ENCODE data around the gene SMTN. TPM values are rescaled to one million over a fixed set of nuclear protein-coding genes. Genes with fewer than 3 reads are reported as not detected.

Gene SMTN
- total and polyA plus RNA-seq, 4 donors = 10.1 to 47.3 (median 13.8) TPM

DNA sequence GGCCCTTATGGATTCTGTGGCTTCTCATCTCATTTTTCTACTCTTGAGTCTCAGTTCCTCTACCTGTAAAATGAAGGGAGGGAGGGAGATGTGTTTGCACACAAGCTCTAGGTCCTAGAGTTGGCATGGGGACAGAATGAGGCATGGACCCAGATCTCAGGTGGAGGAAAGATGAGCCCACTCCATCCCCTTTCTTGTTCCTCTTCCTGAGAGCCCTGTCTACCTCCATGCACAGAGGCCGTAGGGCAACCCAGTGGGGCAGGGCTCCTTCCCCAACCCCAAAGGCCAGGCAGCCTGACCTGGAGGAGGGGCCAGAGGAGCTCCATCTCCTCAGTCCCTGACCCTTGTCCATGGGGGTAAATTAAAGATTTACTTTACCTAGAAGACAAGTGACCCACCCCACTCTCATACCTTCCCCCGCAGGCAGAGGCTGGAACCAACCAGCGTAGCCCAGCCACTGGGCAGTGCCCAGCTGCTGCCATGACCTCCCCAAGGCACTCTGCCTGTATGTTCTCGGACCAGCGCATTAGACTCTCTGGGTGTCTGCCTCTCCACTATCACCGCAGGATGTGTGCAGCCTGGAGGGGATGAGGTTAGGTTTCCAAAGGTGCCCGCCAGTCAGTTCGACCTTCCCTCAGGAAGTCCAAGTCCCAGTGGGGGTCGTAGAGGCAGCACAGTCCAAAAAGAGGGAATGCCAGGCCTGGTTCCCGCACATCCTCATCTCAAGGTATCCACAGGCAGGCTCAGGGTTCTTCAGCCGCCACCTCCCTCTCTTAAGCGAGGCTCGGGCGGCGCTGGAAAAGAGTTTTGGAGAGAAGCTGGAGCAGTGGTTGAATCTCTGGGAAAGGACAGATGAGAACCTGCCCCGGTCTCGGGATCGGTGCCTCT, 3.0 kb downstream of the SMTN start:
- Histone ChIP-seq H3K27ac (ENCODE audit: low read depth in 1 of 2, low read length in 2 of 2) (peak overlapping the region; percentile 22 to 82), H3K27me3 (ENCODE audit: control insufficient read depth in 4 of 4, insufficient read depth in 4 of 4, low read length in 3 of 4) (no peaks in the 10 kb centered on the region), H3K9ac (ENCODE audit: low read depth in 1 of 2, low read length in 2 of 2) (peak overlapping the region; percentile 10 to 62), H3K9me3 (ENCODE audit: control insufficient read depth in 4 of 4, low read length in 3 of 4) (no peaks in the 10 kb centered on the region), H3K4me1 (ENCODE audit: control insufficient read depth in 4 of 4, insufficient read depth in 4 of 4, low read length in 3 of 4) (peaks cover 3 to 29% (median 15%) of the 10 kb centered on the region in 4 donors), H3K36me3 (ENCODE audit: control insufficient read depth in 4 of 4, insufficient read depth in 3 of 4, low read depth in 1 of 4, low read length in 3 of 4) (no peaks in the 10 kb centered on the region), H3K4me3 (ENCODE audit: low read depth in 1 of 3, low read length in 3 of 3) (peak overlapping the region; percentile 61 to 75 (median 67))
- TF ChIP-seq RXRA (IDR thresholded peaks at IDR 0.05) = no peak
- peak; percentile 92 for TF ChIP-seq YY1 (IDR thresholded peaks at IDR 0.05)
- no peak for DNase-seq (ENCODE audit: low spot score)
- 34% methylated on average over 18 of the region's 18 CpGs for WGBS

DNA sequence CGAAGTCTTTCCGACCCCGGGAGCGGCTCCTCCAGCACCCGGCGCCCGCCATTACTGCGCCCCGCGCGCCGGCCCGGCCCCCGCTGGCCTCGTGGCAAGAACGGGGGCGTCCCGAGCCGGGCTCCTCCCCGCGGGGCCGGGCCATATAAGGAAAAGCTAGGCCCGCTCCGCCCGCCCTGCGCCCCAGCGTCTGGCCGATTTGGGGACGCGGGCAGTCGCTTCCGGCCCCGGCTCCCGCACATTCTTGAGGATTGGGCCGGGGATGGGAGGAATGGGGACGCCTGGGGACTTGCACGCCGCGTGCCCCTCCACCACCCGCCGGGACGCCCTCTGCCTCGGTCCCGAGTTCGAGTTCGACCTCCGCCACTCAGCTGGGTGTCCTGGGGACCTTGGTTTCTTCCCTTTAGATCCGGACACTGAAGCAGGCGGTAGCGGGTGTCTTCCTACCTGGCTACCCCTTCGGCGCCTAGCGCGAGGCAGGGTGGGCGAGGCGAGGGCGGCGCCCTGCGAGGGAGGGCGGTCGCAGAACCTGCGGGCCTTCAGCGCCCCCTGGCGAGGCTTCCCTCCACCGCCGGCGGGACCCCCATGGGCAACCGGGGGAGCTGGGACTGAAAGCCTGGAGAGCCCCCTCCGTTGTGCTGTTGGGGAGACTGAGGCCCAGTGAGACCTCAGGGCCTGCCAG, 3.8 kb downstream of the SMTN start:
- Histone ChIP-seq H3K36me3 (ENCODE audit: control insufficient read depth in 4 of 4, insufficient read depth in 3 of 4, low read depth in 1 of 4, low read length in 3 of 4) (no peaks in the 10 kb centered on the region), H3K9ac (ENCODE audit: low read depth in 1 of 2, low read length in 2 of 2) (peak overlapping the region; percentile 36 to 76), H3K4me3 (ENCODE audit: low read depth in 1 of 3, low read length in 3 of 3) (peak overlapping the region; percentile 61 to 82 (median 75)), H3K4me1 (ENCODE audit: control insufficient read depth in 4 of 4, insufficient read depth in 4 of 4, low read length in 3 of 4) (peaks cover 3 to 29% (median 15%) of the 10 kb centered on the region in 4 donors), H3K27me3 (ENCODE audit: control insufficient read depth in 4 of 4, insufficient read depth in 4 of 4, low read length in 3 of 4) (no peaks in the 10 kb centered on the region), H3K9me3 (ENCODE audit: control insufficient read depth in 4 of 4, low read length in 3 of 4) (no peaks in the 10 kb centered on the region), H3K27ac (ENCODE audit: low read depth in 1 of 2, low read length in 2 of 2) (peak overlapping the region; percentile 22 to 82)
- 2% methylated on average over 69 of the region's 69 CpGs for WGBS
- DNase-seq (ENCODE audit: low spot score) = peak; percentile 85
- TF ChIP-seq RAD21 (IDR thresholded peaks at IDR 0.05) = peak; percentile 78 to 83
- TF ChIP-seq SP1 (IDR thresholded peaks at IDR 0.05) = no peak
- TF ChIP-seq RXRA (IDR thresholded peaks at IDR 0.05) = no peak
- TF ChIP-seq, protein P1, sequence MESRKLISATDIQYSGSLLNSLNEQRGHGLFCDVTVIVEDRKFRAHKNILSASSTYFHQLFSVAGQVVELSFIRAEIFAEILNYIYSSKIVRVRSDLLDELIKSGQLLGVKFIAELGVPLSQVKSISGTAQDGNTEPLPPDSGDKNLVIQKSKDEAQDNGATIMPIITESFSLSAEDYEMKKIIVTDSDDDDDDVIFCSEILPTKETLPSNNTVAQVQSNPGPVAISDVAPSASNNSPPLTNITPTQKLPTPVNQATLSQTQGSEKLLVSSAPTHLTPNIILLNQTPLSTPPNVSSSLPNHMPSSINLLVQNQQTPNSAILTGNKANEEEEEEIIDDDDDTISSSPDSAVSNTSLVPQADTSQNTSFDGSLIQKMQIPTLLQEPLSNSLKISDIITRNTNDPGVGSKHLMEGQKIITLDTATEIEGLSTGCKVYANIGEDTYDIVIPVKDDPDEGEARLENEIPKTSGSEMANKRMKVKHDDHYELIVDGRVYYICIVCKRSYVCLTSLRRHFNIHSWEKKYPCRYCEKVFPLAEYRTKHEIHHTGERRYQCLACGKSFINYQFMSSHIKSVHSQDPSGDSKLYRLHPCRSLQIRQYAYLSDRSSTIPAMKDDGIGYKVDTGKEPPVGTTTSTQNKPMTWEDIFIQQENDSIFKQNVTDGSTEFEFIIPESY (IDR thresholded peaks at IDR 0.05) = no peak
- TF ChIP-seq, protein P2, sequence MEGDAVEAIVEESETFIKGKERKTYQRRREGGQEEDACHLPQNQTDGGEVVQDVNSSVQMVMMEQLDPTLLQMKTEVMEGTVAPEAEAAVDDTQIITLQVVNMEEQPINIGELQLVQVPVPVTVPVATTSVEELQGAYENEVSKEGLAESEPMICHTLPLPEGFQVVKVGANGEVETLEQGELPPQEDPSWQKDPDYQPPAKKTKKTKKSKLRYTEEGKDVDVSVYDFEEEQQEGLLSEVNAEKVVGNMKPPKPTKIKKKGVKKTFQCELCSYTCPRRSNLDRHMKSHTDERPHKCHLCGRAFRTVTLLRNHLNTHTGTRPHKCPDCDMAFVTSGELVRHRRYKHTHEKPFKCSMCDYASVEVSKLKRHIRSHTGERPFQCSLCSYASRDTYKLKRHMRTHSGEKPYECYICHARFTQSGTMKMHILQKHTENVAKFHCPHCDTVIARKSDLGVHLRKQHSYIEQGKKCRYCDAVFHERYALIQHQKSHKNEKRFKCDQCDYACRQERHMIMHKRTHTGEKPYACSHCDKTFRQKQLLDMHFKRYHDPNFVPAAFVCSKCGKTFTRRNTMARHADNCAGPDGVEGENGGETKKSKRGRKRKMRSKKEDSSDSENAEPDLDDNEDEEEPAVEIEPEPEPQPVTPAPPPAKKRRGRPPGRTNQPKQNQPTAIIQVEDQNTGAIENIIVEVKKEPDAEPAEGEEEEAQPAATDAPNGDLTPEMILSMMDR (IDR thresholded peaks at IDR 0.05; ENCODE audit: low read depth, low read length, missing input control) = peak; percentile 61
- TF ChIP-seq, protein P3, sequence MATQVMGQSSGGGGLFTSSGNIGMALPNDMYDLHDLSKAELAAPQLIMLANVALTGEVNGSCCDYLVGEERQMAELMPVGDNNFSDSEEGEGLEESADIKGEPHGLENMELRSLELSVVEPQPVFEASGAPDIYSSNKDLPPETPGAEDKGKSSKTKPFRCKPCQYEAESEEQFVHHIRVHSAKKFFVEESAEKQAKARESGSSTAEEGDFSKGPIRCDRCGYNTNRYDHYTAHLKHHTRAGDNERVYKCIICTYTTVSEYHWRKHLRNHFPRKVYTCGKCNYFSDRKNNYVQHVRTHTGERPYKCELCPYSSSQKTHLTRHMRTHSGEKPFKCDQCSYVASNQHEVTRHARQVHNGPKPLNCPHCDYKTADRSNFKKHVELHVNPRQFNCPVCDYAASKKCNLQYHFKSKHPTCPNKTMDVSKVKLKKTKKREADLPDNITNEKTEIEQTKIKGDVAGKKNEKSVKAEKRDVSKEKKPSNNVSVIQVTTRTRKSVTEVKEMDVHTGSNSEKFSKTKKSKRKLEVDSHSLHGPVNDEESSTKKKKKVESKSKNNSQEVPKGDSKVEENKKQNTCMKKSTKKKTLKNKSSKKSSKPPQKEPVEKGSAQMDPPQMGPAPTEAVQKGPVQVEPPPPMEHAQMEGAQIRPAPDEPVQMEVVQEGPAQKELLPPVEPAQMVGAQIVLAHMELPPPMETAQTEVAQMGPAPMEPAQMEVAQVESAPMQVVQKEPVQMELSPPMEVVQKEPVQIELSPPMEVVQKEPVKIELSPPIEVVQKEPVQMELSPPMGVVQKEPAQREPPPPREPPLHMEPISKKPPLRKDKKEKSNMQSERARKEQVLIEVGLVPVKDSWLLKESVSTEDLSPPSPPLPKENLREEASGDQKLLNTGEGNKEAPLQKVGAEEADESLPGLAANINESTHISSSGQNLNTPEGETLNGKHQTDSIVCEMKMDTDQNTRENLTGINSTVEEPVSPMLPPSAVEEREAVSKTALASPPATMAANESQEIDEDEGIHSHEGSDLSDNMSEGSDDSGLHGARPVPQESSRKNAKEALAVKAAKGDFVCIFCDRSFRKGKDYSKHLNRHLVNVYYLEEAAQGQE (IDR thresholded peaks at IDR 0.05) = peak; percentile 40

All from liver (tissue), 9 donors.